DND-41 (cell line): ENCODE data around the gene AMPD3.

Experiments used
- ATAC-seq: fragments of 200-7000 bp; cut with Tn5 transposase; 3 replicates; pipeline ENCODE4 v1.9.1; 2021; ENCODE audit warnings: low read depth; ENCODE audit not compliant: insufficient read depth
- DNase-seq: peaks from one replicate; pipeline ENCODE4 v3.0.0-alpha.2; 2020
- H2AFZ ChIP-seq: 2 replicates; pipeline ENCODE4 v1.6.0; 2012; ENCODE audit warnings: low read depth, low read length
- H3K27ac ChIP-seq: 2 replicates; pipeline ENCODE4 v1.5.1; 2012; ENCODE audit warnings: low read length, inconsistent platforms
- H3K27me3 ChIP-seq: fragments of 200-600 bp; sonication (generic); 2 replicates; pipeline ENCODE4 v1.6.0; 2012; ENCODE audit warnings: low read length, mild to moderate bottlenecking, inconsistent platforms; ENCODE audit not compliant: insufficient read depth, poor library complexity
- H3K36me3 ChIP-seq: 2 replicates; pipeline ENCODE4 v1.5.1; 2012; ENCODE audit warnings: low read length, inconsistent platforms; ENCODE audit not compliant: insufficient read depth
- H3K4me1 ChIP-seq: 2 replicates; pipeline ENCODE4 v1.5.1; 2012; ENCODE audit warnings: mild to moderate bottlenecking, low read length; ENCODE audit not compliant: insufficient read depth
- H3K4me2 ChIP-seq: 2 replicates; pipeline ENCODE4 v1.6.0; 2012; ENCODE audit warnings: mild to moderate bottlenecking, moderate library complexity, low read length, inconsistent platforms; ENCODE audit not compliant: insufficient read depth
- H3K4me3 ChIP-seq, 2 experiments: fragments of 200-600 bp in 1 of 2; shearing (Covaris generic) in 1 of 2; 2 replicates each; pipeline ENCODE4 v1.5.1; 2012 to 2016; ENCODE audit warnings: inconsistent platforms in 2 of 2, low read length in 2 of 2, mild to moderate bottlenecking in 2 of 2, low read depth in 1 of 2, moderate library complexity in 1 of 2
- H3K79me2 ChIP-seq: 2 replicates; pipeline ENCODE4 v1.6.0; 2012; ENCODE audit warnings: low read length, inconsistent platforms; ENCODE audit not compliant: insufficient read depth
- H3K9ac ChIP-seq: 2 replicates; pipeline ENCODE4 v1.6.0; 2012; ENCODE audit warnings: low read depth, mild to moderate bottlenecking, inconsistent platforms, low read length, moderate library complexity
- H3K9me3 ChIP-seq: 2 replicates; pipeline ENCODE4 v1.5.1; 2012; ENCODE audit warnings: low read length, moderate library complexity, mild to moderate bottlenecking, inconsistent platforms; ENCODE audit not compliant: insufficient read depth, severe bottlenecking
- H4K20me1 ChIP-seq: 2 replicates; pipeline ENCODE4 v1.6.0; 2012; ENCODE audit warnings: low read length; ENCODE audit not compliant: insufficient read depth
- EZH2 ChIP-seq: IDR thresholded peaks from 3 replicates; pipeline ENCODE4 v1.6.1; 2012; ENCODE audit warnings: borderline replicate concordance, low read depth, mild to moderate bottlenecking, moderate library complexity, low read length, inconsistent platforms; ENCODE audit not compliant: severe bottlenecking
- TF ChIP-seq, protein P1 (sequence below): IDR thresholded peaks from 2 replicates; pipeline ENCODE4 v1.5.1; 2012; ENCODE audit warnings: borderline replicate concordance, low read length, moderate library complexity, mild to moderate bottlenecking; ENCODE audit not compliant: poor library complexity, severe bottlenecking; ENCODE audit errors: extremely low read depth

The AMPD3 gene

DNA sequence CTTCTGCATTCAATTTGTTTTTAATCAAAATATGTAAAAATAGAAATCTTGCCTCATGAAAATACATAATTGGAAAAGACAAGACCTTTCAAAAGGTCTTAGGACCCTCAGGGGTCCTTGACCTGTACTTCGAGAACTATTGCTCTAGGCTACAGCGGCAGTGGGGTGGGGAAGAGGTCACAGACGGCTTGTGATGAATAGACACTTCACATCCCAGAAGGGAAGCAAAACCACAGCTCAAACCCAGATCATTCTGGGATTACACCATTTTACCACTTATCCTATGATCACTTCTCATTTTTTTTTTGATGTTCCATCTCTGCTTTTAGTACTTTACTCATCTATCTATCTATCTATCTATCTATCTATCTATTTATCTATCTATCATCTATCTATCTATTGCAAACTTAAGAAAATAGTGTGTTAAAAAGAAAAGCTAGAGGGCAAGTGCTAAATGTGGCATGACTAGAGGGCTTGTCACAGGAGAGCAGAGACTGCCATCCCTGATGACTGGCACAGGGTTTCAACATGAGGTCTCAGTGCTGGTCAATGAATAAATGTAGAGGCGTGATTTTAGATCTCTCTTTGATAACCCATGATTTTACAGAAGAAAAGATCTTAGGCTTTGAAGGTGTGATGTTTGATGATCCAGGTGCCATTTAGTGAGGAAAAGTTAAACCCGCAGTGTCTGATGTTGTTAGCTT is 48.9 kb downstream of the AMPD3 start:
- Histone ChIP-seq H3K27ac (no peak overlapping the region), H3K36me3 (peaks cover 52% of the 10 kb centered on the region), H3K4me2 (no peak overlapping the region), H3K4me1 (no peaks in the 10 kb centered on the region), H3K4me3 (no peak overlapping the region), H3K27me3 (no peaks in the 10 kb centered on the region), H3K9ac (no peak overlapping the region), H3K9me3 (no peaks in the 10 kb centered on the region), H3K79me2 (no peaks in the 10 kb centered on the region), H2AFZ (no peak overlapping the region), H4K20me1 (peaks cover 3% of the 10 kb centered on the region; the same call in 1 of the 2 replicates)
- TF ChIP-seq, protein P1, sequence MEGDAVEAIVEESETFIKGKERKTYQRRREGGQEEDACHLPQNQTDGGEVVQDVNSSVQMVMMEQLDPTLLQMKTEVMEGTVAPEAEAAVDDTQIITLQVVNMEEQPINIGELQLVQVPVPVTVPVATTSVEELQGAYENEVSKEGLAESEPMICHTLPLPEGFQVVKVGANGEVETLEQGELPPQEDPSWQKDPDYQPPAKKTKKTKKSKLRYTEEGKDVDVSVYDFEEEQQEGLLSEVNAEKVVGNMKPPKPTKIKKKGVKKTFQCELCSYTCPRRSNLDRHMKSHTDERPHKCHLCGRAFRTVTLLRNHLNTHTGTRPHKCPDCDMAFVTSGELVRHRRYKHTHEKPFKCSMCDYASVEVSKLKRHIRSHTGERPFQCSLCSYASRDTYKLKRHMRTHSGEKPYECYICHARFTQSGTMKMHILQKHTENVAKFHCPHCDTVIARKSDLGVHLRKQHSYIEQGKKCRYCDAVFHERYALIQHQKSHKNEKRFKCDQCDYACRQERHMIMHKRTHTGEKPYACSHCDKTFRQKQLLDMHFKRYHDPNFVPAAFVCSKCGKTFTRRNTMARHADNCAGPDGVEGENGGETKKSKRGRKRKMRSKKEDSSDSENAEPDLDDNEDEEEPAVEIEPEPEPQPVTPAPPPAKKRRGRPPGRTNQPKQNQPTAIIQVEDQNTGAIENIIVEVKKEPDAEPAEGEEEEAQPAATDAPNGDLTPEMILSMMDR = no peak
- TF ChIP-seq EZH2 = no peak
- ATAC-seq (no peak), DNase-seq (no peak)

DNA sequence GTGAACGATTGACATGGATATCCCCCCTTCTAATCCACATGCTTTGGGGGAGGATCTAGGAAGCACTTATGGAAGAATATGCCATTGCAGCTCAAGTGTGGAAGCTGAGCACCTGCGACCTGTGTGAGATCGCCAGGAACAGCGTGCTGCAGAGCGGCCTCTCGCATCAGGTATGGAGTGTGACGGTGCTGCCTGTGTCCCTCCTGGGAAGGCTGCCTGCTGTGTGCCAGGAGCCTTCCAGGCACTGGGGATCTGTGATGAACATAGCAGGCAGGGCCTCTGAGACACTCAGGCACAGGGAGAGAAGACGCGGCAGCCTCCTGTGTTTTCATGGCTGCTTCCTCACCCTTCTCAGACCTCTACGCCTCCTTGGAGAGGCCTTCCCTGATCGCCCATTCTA is 49.4 kb downstream of the AMPD3 start:
- Histone ChIP-seq H2AFZ (no peak overlapping the region), H3K9me3 (no peaks in the 10 kb centered on the region), H3K36me3 (peaks cover 51% of the 10 kb centered on the region), H3K4me3 (no peak overlapping the region), H3K79me2 (no peaks in the 10 kb centered on the region), H4K20me1 (peaks cover 3% of the 10 kb centered on the region; the same call in 1 of the 2 replicates), H3K27ac (no peak overlapping the region), H3K27me3 (no peaks in the 10 kb centered on the region), H3K9ac (no peak overlapping the region), H3K4me1 (no peaks in the 10 kb centered on the region), H3K4me2 (no peak overlapping the region)
- no peak for ATAC-seq
- DNase-seq = no peak
- TF ChIP-seq EZH2 = no peak
- TF ChIP-seq, protein P1 = no peak

- TF ChIP-seq EZH2 = no peak
- TF ChIP-seq, protein P1 = no peak
- Histone ChIP-seq H4K20me1 (no peaks in the 10 kb centered on the region), H3K4me2 (no peak overlapping the region), H3K27ac (no peak overlapping the region), H3K4me1 (no peaks in the 10 kb centered on the region), H3K36me3 (peaks cover 42% of the 10 kb centered on the region), H2AFZ (no peak overlapping the region), H3K9me3 (no peaks in the 10 kb centered on the region), H3K27me3 (no peaks in the 10 kb centered on the region), H3K9ac (no peak overlapping the region), H3K4me3 (no peak overlapping the region), H3K79me2 (no peaks in the 10 kb centered on the region)
- no peak for DNase-seq
- ATAC-seq = no peak
These were observed 50.4 kb downstream of the AMPD3 start for GRCh38 chr11:10505278-10506007.
